Measurements from ENCODE around the gene MYO5B.

MYO5B gene

GRCh38 chr18:49854681-49855080, 340.3 kb downstream of the MYO5B start:
- POLR2A ChIA-PET, result no interaction called here

GRCh38 chr18:49853436-49853835, 341.5 kb downstream of the MYO5B start:
- Histone ChIP-seq H3K27ac (ENCODE audit: insufficient read depth in 1 of 2, low read depth in 1 of 2, low read length in 2 of 2, poor library complexity in 1 of 2, severe bottlenecking in 2 of 2) (no peak overlapping the region), H3K4me3 (ENCODE audit: control insufficient read depth in 1 of 7, extremely low read depth in 1 of 7, insufficient read depth in 4 of 7, low read depth in 2 of 7, low read length in 6 of 7) (no peak overlapping the region), H3K9me3 (ENCODE audit: control extremely low read depth in 1 of 5, control insufficient read depth in 4 of 5, insufficient read depth in 2 of 5, low read depth in 1 of 5, low read length in 4 of 5) (no peaks in the 10 kb centered on the region), H3K36me3 (ENCODE audit: control insufficient read depth in 4 of 4, insufficient read depth in 4 of 4, low read length in 3 of 4) (no peaks in the 10 kb centered on the region), H3K4me1 (ENCODE audit: control extremely low read depth in 1 of 4, control insufficient read depth in 4 of 4, insufficient read depth in 4 of 4, low read length in 3 of 4) (no peaks in the 10 kb centered on the region), H3K27me3 (replicated peaks in 2 of 5; ENCODE audit: control insufficient read depth in 4 of 5, insufficient read depth in 5 of 5, low read length in 4 of 5) (peaks cover 0 to 14% (median 4%) of the 10 kb centered on the region in 5 experiments)
- POLR2A ChIA-PET, result no interaction called here
- 97% methylated on average over 7 of the region's 8 CpGs for WGBS (ENCODE audit: insufficient coverage)
- CTCF ChIA-PET, result interaction anchor here (1.4 to 4.0 kb wide), 2 partner anchors 8 to 13 kb away, joined by 3 to 17 read pairs; no protein-coding TSS in a partner anchor
- no peak for DNase-seq

More at GRCh38 chr18:49854681-49855080, 340.3 kb downstream of the MYO5B start:
- no peak overlapping the region for H3K27ac ChIP-seq (ENCODE audit: insufficient read depth in 1 of 2, low read depth in 1 of 2, low read length in 2 of 2, poor library complexity in 1 of 2, severe bottlenecking in 2 of 2)
- CTCF ChIA-PET, result interaction anchor here (2.6 kb wide), 1 partner anchor 295 kb away, joined by 8 read pairs; no protein-coding TSS in a partner anchor
- peaks cover 0 to 11% (median 0%) of the 10 kb centered on the region in 5 experiments for H3K27me3 ChIP-seq (replicated peaks in 2 of 5; ENCODE audit: control insufficient read depth in 4 of 5, insufficient read depth in 5 of 5, low read length in 4 of 5)
- no peaks in the 10 kb centered on the region for H3K36me3 ChIP-seq (ENCODE audit: control insufficient read depth in 4 of 4, insufficient read depth in 4 of 4, low read length in 3 of 4)
- H3K4me3 ChIP-seq (ENCODE audit: control insufficient read depth in 1 of 7, extremely low read depth in 1 of 7, insufficient read depth in 4 of 7, low read depth in 2 of 7, low read length in 6 of 7), result no peak overlapping the region
- H3K9me3 ChIP-seq (ENCODE audit: control extremely low read depth in 1 of 5, control insufficient read depth in 4 of 5, insufficient read depth in 2 of 5, low read depth in 1 of 5, low read length in 4 of 5), result no peaks in the 10 kb centered on the region
- WGBS (ENCODE audit: insufficient coverage), result 100% methylated on average over 2 of the region's 3 CpGs
- H3K4me1 ChIP-seq (ENCODE audit: control extremely low read depth in 1 of 4, control insufficient read depth in 4 of 4, insufficient read depth in 4 of 4, low read length in 3 of 4), result no peaks in the 10 kb centered on the region
- DNase-seq, result no peak

- POLR2A ChIA-PET, result no interaction called here
- CTCF ChIA-PET, result interaction anchor here (1.4 to 4.0 kb wide), 2 partner anchors 8 to 12 kb away, joined by 3 to 17 read pairs; no protein-coding TSS in a partner anchor
- 89% methylated on average over 7 of the region's 7 CpGs for WGBS (ENCODE audit: insufficient coverage)
Measured at GRCh38 chr18:49853011-49853410, 341.9 kb downstream of the MYO5B start.

GRCh38 chr18:49851624-49852023, 343.3 kb downstream of the MYO5B start:
- Histone ChIP-seq H3K36me3 (ENCODE audit: control insufficient read depth in 4 of 4, insufficient read depth in 4 of 4, low read length in 3 of 4) (no peaks in the 10 kb centered on the region), H3K27ac (ENCODE audit: insufficient read depth in 1 of 2, low read depth in 1 of 2, low read length in 2 of 2, poor library complexity in 1 of 2, severe bottlenecking in 2 of 2) (no peak overlapping the region), H3K27me3 (replicated peaks in 2 of 5; ENCODE audit: control insufficient read depth in 4 of 5, insufficient read depth in 5 of 5, low read length in 4 of 5) (peaks cover 0 to 14% (median 4%) of the 10 kb centered on the region in 5 experiments), H3K4me1 (ENCODE audit: control extremely low read depth in 1 of 4, control insufficient read depth in 4 of 4, insufficient read depth in 4 of 4, low read length in 3 of 4) (no peaks in the 10 kb centered on the region), H3K9me3 (ENCODE audit: control extremely low read depth in 1 of 5, control insufficient read depth in 4 of 5, insufficient read depth in 2 of 5, low read depth in 1 of 5, low read length in 4 of 5) (no peaks in the 10 kb centered on the region), H3K4me3 (ENCODE audit: control insufficient read depth in 1 of 7, extremely low read depth in 1 of 7, insufficient read depth in 4 of 7, low read depth in 2 of 7, low read length in 6 of 7) (no peak overlapping the region)
- 88% methylated on average over 4 of the region's 4 CpGs for WGBS (ENCODE audit: insufficient coverage)
- no peak for DNase-seq
- POLR2A ChIA-PET, result no interaction called here
- CTCF ChIA-PET, result interaction anchor here (0.8 to 4.0 kb wide), 3 partner anchors 10 to 293 kb away, joined by 3 to 17 read pairs (median 4); no protein-coding TSS in a partner anchor

More at GRCh38 chr18:49853011-49853410, 341.9 kb downstream of the MYO5B start:
- no peaks in the 10 kb centered on the region for H3K36me3 ChIP-seq (ENCODE audit: control insufficient read depth in 4 of 4, insufficient read depth in 4 of 4, low read length in 3 of 4)
- no peak overlapping the region for H3K27ac ChIP-seq (ENCODE audit: insufficient read depth in 1 of 2, low read depth in 1 of 2, low read length in 2 of 2, poor library complexity in 1 of 2, severe bottlenecking in 2 of 2)
- H3K27me3 ChIP-seq (replicated peaks in 2 of 5; ENCODE audit: control insufficient read depth in 4 of 5, insufficient read depth in 5 of 5, low read length in 4 of 5), result peaks cover 0 to 14% (median 4%) of the 10 kb centered on the region in 5 experiments
- H3K9me3 ChIP-seq (ENCODE audit: control extremely low read depth in 1 of 5, control insufficient read depth in 4 of 5, insufficient read depth in 2 of 5, low read depth in 1 of 5, low read length in 4 of 5), result no peaks in the 10 kb centered on the region
- no peak for DNase-seq
- no peaks in the 10 kb centered on the region for H3K4me1 ChIP-seq (ENCODE audit: control extremely low read depth in 1 of 4, control insufficient read depth in 4 of 4, insufficient read depth in 4 of 4, low read length in 3 of 4)
- H3K4me3 ChIP-seq (ENCODE audit: control insufficient read depth in 1 of 7, extremely low read depth in 1 of 7, insufficient read depth in 4 of 7, low read depth in 2 of 7, low read length in 6 of 7), result no peak overlapping the region

GRCh38 chr18:49850636-49851035, 344.3 kb downstream of the MYO5B start:
- DNase-seq, result no peak
- 93% methylated on average over 8 of the region's 8 CpGs for WGBS (ENCODE audit: insufficient coverage)

GRCh38 chr18:49849331-49850217, 345.4 kb downstream of the MYO5B start:
- no peak for DNase-seq
- POLR2A ChIA-PET, result no interaction called here
- peaks cover 0 to 14% (median 4%) of the 10 kb centered on the region in 5 experiments for H3K27me3 ChIP-seq (replicated peaks in 2 of 5; ENCODE audit: control insufficient read depth in 4 of 5, insufficient read depth in 5 of 5, low read length in 4 of 5)
- H3K4me3 ChIP-seq (ENCODE audit: control insufficient read depth in 1 of 7, extremely low read depth in 1 of 7, insufficient read depth in 4 of 7, low read depth in 2 of 7, low read length in 6 of 7), result no peak overlapping the region
- H3K4me1 ChIP-seq (ENCODE audit: control extremely low read depth in 1 of 4, control insufficient read depth in 4 of 4, insufficient read depth in 4 of 4, low read length in 3 of 4), result no peaks in the 10 kb centered on the region
- H3K36me3 ChIP-seq (ENCODE audit: control insufficient read depth in 4 of 4, insufficient read depth in 4 of 4, low read length in 3 of 4), result no peaks in the 10 kb centered on the region
- CTCF ChIA-PET, result interaction anchor here (1.7 to 4.0 kb wide), 2 partner anchors 8 to 12 kb away, joined by 4 to 17 read pairs; no protein-coding TSS in a partner anchor
- no peak overlapping the region for H3K27ac ChIP-seq (ENCODE audit: insufficient read depth in 1 of 2, low read depth in 1 of 2, low read length in 2 of 2, poor library complexity in 1 of 2, severe bottlenecking in 2 of 2)
- no peaks in the 10 kb centered on the region for H3K9me3 ChIP-seq (ENCODE audit: control extremely low read depth in 1 of 5, control insufficient read depth in 4 of 5, insufficient read depth in 2 of 5, low read depth in 1 of 5, low read length in 4 of 5)
- 70% methylated on average over 13 of the region's 14 CpGs for WGBS (ENCODE audit: insufficient coverage)

More at GRCh38 chr18:49850636-49851035, 344.3 kb downstream of the MYO5B start:
- Histone ChIP-seq H3K27ac (ENCODE audit: insufficient read depth in 1 of 2, low read depth in 1 of 2, low read length in 2 of 2, poor library complexity in 1 of 2, severe bottlenecking in 2 of 2) (no peak overlapping the region), H3K4me3 (ENCODE audit: control insufficient read depth in 1 of 7, extremely low read depth in 1 of 7, insufficient read depth in 4 of 7, low read depth in 2 of 7, low read length in 6 of 7) (no peak overlapping the region), H3K4me1 (ENCODE audit: control extremely low read depth in 1 of 4, control insufficient read depth in 4 of 4, insufficient read depth in 4 of 4, low read length in 3 of 4) (no peaks in the 10 kb centered on the region), H3K9me3 (ENCODE audit: control extremely low read depth in 1 of 5, control insufficient read depth in 4 of 5, insufficient read depth in 2 of 5, low read depth in 1 of 5, low read length in 4 of 5) (no peaks in the 10 kb centered on the region), H3K27me3 (replicated peaks in 2 of 5; ENCODE audit: control insufficient read depth in 4 of 5, insufficient read depth in 5 of 5, low read length in 4 of 5) (peaks cover 0 to 14% (median 4%) of the 10 kb centered on the region in 5 experiments), H3K36me3 (ENCODE audit: control insufficient read depth in 4 of 4, insufficient read depth in 4 of 4, low read length in 3 of 4) (no peaks in the 10 kb centered on the region)
- POLR2A ChIA-PET, result no interaction called here
- CTCF ChIA-PET, result interaction anchor here (4.0 kb wide), 1 partner anchor 11 kb away, joined by 17 read pairs; no protein-coding TSS in a partner anchor

GRCh38 chr18:49848115-49848514, 346.8 kb downstream of the MYO5B start:
- H3K27ac ChIP-seq (ENCODE audit: insufficient read depth in 1 of 2, low read depth in 1 of 2, low read length in 2 of 2, poor library complexity in 1 of 2, severe bottlenecking in 2 of 2), result no peak overlapping the region
- DNase-seq, result no peak
- WGBS (ENCODE audit: insufficient coverage), result 90% methylated on average over 3 of the region's 4 CpGs
- POLR2A ChIA-PET, result no interaction called here
- H3K4me3 ChIP-seq (ENCODE audit: control insufficient read depth in 1 of 7, extremely low read depth in 1 of 7, insufficient read depth in 4 of 7, low read depth in 2 of 7, low read length in 6 of 7), result no peak overlapping the region
- H3K4me1 ChIP-seq (ENCODE audit: control extremely low read depth in 1 of 4, control insufficient read depth in 4 of 4, insufficient read depth in 4 of 4, low read length in 3 of 4), result no peaks in the 10 kb centered on the region
- peaks cover 0 to 14% (median 4%) of the 10 kb centered on the region in 5 experiments for H3K27me3 ChIP-seq (replicated peaks in 2 of 5; ENCODE audit: control insufficient read depth in 4 of 5, insufficient read depth in 5 of 5, low read length in 4 of 5)
- H3K36me3 ChIP-seq (ENCODE audit: control insufficient read depth in 4 of 4, insufficient read depth in 4 of 4, low read length in 3 of 4), result no peaks in the 10 kb centered on the region
- CTCF ChIA-PET, result interaction anchor here (1.7 kb wide), 1 partner anchor 10 kb away, joined by 4 read pairs; no protein-coding TSS in a partner anchor
- no peaks in the 10 kb centered on the region for H3K9me3 ChIP-seq (ENCODE audit: control extremely low read depth in 1 of 5, control insufficient read depth in 4 of 5, insufficient read depth in 2 of 5, low read depth in 1 of 5, low read length in 4 of 5)
